ENCODE data around the gene FOXE3. TPM values are rescaled to one million over a fixed set of nuclear protein-coding genes. Genes with fewer than 3 reads are reported as not detected.

FOXE3 gene
- total and polyA plus RNA-seq, 3 donors from 2014 or later: 0.63 to 1.4 (median 1.2) TPM

DNA sequence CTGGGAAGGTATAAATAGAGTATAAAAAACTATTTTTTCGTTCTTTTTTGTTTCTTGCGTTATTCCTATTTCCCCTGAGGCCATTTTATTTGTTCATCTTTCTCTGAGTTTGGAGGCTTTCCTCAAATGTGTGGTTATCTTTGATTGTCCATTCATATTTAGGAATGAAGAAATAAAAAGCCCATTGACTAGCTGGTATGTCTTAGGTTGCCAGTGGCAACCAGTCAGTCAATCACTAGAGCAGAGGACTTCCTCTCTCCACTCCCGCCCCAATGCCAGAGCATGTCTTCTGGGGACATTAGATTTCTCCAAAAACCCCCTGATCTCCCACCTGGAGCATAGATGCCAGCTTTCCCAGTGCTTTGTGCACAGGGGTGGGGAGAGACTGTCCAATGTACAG, 20.7 kb upstream of the FOXE3 start:
- no peak for DNase-seq
- Histone ChIP-seq H3K27ac (no peak overlapping the region), H3K36me3 (ENCODE audit: low read depth, missing control alignments) (no peaks in the 10 kb centered on the region), H3K9me3 (no peaks in the 10 kb centered on the region), H3K4me3 (no peak overlapping the region), H3K27me3 (no peaks in the 10 kb centered on the region), H3K4me1 (no peaks in the 10 kb centered on the region)
- WGBS, 2 donors: 88 to 89% methylated on average over 3 of the region's 3 CpGs
- TF ChIP-seq, protein P1, sequence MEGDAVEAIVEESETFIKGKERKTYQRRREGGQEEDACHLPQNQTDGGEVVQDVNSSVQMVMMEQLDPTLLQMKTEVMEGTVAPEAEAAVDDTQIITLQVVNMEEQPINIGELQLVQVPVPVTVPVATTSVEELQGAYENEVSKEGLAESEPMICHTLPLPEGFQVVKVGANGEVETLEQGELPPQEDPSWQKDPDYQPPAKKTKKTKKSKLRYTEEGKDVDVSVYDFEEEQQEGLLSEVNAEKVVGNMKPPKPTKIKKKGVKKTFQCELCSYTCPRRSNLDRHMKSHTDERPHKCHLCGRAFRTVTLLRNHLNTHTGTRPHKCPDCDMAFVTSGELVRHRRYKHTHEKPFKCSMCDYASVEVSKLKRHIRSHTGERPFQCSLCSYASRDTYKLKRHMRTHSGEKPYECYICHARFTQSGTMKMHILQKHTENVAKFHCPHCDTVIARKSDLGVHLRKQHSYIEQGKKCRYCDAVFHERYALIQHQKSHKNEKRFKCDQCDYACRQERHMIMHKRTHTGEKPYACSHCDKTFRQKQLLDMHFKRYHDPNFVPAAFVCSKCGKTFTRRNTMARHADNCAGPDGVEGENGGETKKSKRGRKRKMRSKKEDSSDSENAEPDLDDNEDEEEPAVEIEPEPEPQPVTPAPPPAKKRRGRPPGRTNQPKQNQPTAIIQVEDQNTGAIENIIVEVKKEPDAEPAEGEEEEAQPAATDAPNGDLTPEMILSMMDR (IDR thresholded peaks at IDR 0.05): no peak
- TF ChIP-seq POLR2A (IDR thresholded peaks at IDR 0.05): no peak
- intact Hi-C loops (cut with DNase I; ENCODE audit: low total_unique reads): no loop called here

- 92 to 95% methylated on average over 6 of the region's 6 CpGs for WGBS, 2 donors
- H3K27me3 ChIP-seq: no peaks in the 10 kb centered on the region
- intact Hi-C loops (cut with DNase I; ENCODE audit: low total_unique reads): no loop called here
These were observed 19.4 kb upstream of the FOXE3 start for GRCh38 chr1:47396671-47397196.

DNA sequence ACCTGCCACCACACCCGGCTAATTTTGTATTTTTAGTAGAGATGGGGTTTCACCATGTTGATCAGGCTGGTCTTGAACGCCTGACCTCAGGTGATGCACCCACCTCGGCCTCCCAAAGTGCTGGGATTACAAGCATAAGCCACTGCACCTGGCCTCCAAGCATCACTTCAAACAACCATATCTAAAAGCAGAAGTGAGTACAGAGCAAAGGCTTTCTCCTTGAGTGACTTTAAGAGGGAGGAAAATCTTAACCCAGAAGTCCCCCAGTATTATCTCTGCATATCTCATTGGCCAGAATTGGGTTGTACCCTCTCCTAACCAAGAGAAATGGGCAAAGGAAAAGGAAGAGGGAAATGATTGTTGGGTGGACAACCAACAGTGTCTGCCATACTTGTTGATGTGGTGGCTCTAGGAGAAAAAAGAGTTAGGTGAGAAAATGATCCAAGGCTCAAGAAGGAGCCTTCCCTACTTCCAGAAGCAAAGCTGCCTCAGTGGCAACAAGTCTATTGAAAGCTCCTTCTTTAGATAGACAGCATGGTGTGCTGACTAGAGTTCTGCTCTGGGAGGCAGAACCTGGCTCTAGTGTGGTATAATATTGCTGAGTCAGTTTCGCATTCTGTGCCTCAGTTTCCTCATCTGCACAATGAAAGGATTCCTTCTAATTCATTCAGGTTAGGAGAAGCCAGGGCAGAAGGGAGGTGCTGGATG, 16.8 kb upstream of the FOXE3 start:
- Histone ChIP-seq H3K9me3 (no peaks in the 10 kb centered on the region), H3K36me3 (ENCODE audit: low read depth, missing control alignments) (no peaks in the 10 kb centered on the region), H3K27me3 (no peaks in the 10 kb centered on the region), H3K4me1 (no peaks in the 10 kb centered on the region), H3K27ac (no peak overlapping the region), H3K4me3 (no peak overlapping the region)
- no peak for DNase-seq
- 84 to 96% methylated on average over 4 of the region's 4 CpGs for WGBS, 2 donors
- intact Hi-C loops (cut with DNase I; ENCODE audit: low total_unique reads): no loop called here
- TF ChIP-seq, protein P1 (IDR thresholded peaks at IDR 0.05): no peak
- no peak for TF ChIP-seq POLR2A (IDR thresholded peaks at IDR 0.05)

More at GRCh38 chr1:47396671-47397196, 19.4 kb upstream of the FOXE3 start:
- no peaks in the 10 kb centered on the region for H3K36me3 ChIP-seq (ENCODE audit: low read depth, missing control alignments)
- H3K9me3 ChIP-seq: no peaks in the 10 kb centered on the region
- H3K27ac ChIP-seq: no peak overlapping the region
- no peaks in the 10 kb centered on the region for H3K4me1 ChIP-seq
- H3K4me3 ChIP-seq: no peak overlapping the region
- no peak for DNase-seq
- TF ChIP-seq, protein P1 (IDR thresholded peaks at IDR 0.05): no peak
- no peak for TF ChIP-seq POLR2A (IDR thresholded peaks at IDR 0.05)

DNA sequence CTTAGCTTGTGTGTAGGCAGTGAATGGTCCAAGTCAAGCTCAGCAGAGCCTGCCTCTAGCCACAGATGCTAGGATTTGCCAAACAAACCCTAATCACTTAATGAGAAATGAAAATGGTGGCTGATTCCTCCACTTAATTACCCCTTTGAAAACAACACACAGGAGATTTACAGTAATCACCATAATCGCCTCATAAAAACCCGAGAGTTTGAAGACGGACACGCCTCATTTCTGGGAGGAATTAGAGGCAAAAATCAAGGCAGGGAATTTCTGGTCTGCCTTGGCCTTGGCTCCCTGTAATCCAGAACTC, 16.3 kb upstream of the FOXE3 start:
- no peaks in the 10 kb centered on the region for H3K4me1 ChIP-seq
- no peaks in the 10 kb centered on the region for H3K9me3 ChIP-seq
- DNase-seq: no peak
- intact Hi-C loops (cut with DNase I; ENCODE audit: low total_unique reads): no loop called here
- no peaks in the 10 kb centered on the region for H3K27me3 ChIP-seq
- WGBS, 2 donors: 91 to 93% methylated on average over 4 of the region's 4 CpGs
- H3K36me3 ChIP-seq (ENCODE audit: low read depth, missing control alignments): no peaks in the 10 kb centered on the region
- H3K27ac ChIP-seq: no peak overlapping the region
- no peak for TF ChIP-seq POLR2A (IDR thresholded peaks at IDR 0.05)
- TF ChIP-seq, protein P1 (IDR thresholded peaks at IDR 0.05): no peak
- H3K4me3 ChIP-seq: no peak overlapping the region

GRCh38 chr1:47401761-47402160, 14.3 kb upstream of the FOXE3 start:
- Histone ChIP-seq H3K4me3 (no peak overlapping the region), H3K27me3 (no peaks in the 10 kb centered on the region), H3K36me3 (ENCODE audit: low read depth, missing control alignments) (no peaks in the 10 kb centered on the region), H3K27ac (no peak overlapping the region), H3K9me3 (no peaks in the 10 kb centered on the region), H3K4me1 (no peaks in the 10 kb centered on the region)
- no peak for DNase-seq
- TF ChIP-seq POLR2A (IDR thresholded peaks at IDR 0.05): no peak
- TF ChIP-seq, protein P1 (IDR thresholded peaks at IDR 0.05): no peak
- intact Hi-C loops (cut with DNase I; ENCODE audit: low total_unique reads): no loop called here
- 75 to 83% methylated on average over 4 of the region's 4 CpGs for WGBS, 2 donors

Data from testis (tissue), 3 donors.